HG02884 (cell line): Measurements from ENCODE around the gene FCN2.

Experiments
- ATAC-seq: cut with Tn5 transposase; IDR thresholded peaks from one replicate; pipeline ENCODE4 v1.9.1; 2021; ENCODE audit warnings: mild to moderate bottlenecking, moderate library complexity; ENCODE audit not compliant: unreplicated experiment

Gene FCN2

DNA sequence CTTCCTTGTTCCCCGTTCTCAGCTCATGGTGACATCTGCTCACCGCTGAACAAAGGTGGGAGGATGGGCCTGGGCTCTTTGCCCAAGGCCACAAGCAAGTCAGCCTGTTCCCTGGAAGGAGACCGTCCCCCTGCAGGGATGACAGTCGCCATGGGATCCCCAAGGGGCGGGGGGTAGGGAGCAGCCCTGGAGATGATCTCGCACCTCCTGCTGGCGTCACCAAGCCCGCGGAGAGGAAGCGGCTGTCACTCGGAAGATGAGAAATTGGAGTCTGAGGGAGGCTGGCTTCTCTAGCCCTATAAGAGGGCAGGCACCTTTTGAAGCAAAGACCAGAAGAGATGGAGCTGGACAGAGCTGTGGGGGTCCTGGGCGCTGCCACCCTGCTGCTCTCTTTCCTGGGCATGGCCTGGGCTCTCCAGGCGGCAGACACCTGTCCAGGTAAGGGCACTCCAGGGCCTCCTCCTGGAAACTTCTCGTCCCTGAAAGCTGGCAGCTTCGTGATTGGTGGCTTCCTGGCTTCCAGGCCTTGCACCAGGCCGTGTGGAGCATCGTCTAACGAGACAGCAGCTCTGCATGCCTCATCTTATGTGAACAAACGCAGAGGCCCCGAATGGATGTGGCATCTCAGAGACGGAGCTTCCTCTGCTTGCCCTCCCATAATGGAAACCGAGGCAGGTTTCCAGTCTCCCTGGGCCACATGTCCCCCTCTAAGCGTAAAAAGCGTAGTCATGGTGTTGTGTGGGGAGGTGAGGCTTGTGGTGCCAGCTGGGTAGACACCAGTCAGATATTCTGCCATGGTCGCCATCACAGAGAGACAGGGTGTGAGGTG, at the start of gene FCN2:
TSS of gene FCN2 (plus strand) at position 327 of the 829 bp plus-strand sequence. CDS start at position 339, 12 bp downstream.
- no peak for ATAC-seq

DNA sequence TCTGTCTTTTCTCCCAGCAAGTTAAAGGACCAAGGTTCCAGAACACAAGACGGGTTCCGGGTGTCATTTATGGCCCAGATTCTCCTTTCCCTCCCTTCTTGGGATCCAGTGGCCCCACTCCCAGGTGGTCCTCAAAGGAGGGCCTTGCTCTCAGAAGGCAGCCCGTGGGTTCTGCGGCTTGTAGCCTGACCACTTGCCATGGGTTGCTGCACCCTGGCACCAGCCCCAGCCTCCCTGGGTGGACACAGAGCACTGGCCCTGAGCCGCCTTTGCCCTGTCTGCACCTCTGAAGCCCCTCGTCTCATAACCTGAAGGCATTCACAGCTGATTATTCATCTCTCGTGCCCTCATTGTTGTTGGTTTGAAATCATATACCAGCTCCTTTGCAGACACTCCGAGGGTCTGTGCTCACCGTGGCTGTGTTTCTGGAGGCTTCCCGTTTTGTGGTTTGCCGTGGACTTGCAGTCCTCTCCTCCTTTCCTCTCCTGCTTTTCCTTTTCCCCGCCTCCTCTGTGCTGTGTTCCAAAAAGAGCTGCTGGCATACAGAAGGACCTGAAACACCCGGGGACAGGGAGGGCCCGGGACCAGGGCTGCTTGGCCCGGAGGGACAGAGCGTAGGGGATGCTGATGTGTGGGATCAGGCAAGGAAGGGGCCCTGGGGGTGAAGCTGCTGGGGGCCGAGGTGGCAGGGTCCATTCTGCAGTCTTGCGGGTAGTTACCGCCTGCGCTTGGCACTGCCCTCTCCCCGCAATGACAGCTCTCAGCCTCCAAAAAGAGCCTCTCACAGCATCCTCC, 49.5 kb upstream of the FCN2 start:
- ATAC-seq, result no peak

DNA sequence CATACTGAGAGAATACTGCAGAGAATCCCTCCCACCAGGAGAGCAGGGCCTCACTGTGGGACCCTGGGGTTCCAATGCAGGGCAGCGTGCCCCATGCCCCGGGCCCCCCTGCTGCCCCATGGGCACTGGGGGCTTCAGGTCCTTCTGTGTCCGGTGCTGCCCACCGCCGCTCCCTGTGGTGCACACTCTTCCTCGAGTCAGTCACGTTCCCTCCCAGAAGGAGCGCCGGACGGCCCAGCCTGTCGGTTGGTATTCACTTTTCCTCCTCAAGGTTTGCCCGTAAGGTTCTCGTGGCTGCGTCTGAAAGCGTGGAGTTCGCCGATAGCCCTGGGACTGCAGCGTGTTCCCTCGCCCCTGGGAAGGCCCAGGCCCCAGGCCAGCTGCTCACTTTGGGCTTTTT, 48.1 kb upstream of the FCN2 start:
- ATAC-seq, result no peak

DNA sequence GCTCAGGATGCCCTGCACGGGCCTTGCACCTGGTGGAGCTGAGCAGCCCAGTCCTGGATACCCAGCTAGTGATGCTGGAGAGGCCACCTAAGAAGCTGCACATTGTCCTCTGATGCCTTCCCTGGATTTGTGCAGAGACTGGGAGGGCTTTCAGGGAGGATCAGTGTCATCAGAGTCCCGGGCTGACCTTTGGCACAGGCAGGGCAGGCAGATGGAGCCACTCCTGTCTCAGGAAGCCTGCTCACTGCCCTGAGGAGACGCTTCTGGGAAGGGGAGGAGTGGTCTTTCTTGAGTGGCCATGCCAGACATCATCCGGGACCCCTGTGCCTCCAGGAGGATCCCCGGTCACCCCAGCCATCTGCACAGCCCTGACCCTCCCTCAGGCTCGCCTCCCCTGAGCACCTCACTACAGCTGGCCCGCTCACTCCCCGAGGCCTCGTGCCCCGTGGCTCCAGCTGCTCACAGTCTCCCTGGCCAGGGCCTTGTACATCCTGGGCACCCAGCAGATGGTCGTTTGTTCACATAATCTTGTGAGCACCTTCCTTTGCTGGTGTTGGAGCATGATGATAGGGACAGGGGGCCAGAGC, 47.2 kb upstream of the FCN2 start:
- ATAC-seq, result no peak

DNA sequence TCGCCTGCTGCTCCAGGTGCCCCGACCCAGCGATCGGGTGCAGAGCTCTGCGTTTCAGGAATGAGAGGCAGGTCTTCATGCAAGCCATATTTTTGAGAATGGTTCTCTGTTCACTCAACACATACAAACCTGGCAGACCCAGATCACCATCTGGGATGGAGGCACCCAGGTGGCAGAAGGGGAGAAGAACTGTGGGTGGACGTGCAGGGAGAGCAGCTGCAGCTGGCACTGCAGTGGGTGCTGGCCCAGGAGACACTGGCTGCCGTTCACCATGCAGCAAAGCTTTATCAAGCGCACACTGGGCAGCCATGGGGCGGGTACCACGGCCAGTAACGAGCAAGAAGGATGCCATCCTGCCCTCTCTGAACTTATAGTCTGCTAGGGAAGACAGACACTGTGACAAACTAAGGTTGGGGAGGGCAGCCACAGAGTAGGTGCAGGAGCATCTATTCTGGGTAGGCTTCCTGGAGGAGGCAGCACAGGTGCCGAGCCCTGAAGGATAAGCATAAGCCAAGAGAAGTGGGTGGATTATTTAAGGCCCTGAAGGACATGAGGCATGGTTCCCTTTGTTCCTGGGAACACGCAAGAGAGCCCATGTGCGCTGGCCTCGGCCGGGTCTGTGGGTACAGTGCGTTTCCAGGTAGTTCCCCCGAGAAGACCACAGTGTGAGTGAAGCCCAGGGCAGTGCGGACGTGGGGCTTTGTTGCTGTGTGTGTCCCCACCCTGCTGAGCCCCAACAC, 46.2 kb upstream of the FCN2 start:
- no peak for ATAC-seq

DNA sequence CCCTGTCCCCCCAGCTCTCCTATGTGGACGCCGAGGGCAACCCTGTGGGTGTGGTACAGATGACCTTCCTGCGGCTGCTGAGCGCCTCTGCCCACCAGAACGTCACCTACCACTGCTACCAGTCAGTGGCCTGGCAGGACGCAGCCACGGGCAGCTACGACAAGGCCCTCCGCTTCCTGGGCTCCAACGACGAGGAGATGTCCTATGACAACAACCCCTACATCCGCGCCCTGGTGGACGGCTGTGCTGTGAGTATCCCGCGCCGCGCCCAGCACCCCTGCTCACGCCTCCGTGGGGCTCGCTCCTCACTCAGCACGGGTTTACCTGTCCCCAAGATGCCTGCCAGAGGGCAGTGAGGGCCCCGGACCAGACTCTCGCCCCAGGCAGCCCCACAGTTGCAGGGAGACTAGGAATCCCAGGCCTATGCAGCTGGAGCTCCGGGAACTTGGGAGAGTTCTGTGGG, 45.6 kb upstream of the FCN2 start:
- ATAC-seq, result no peak

DNA sequence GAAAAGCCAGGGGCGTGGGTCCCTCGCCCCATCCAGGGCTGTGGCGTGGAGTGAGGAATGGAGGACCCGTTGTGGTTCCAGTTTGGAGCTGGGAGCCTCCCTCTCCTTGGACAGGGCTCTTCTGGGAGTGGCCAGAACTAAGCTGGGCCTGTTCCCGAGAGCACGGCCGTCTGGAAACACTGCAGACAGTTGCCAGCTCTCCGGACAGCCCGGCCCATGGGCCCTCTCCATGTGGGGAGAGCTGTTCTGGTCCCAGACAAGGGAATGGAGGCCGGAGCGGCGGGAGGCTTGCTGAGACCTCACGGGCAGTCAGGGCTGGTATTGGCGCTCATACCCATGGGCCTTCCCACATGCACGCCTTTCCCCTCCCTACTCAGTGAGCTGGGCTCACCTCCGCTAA, 45.2 kb upstream of the FCN2 start:
- no peak for ATAC-seq

DNA sequence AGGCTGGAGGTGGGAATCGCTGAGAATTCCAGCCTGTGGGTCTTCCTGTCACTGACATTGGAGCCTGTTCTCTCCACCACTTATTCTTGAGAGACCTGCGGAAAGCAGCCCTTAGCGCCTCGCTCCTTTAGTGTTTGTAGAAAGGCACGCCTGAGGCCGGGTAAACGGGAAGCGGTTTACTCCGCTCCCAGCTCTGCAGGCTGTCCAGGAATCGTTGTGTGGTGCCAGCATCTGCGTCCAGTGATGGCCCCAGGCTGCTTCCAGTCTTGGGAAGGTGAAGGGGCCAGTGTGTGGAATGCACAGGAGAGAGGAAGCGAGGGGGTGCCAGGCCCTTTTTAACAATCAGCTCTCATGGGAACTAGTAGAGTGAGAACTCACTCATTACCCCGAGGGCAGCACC, 44.6 kb upstream of the FCN2 start:
- no peak for ATAC-seq

DNA sequence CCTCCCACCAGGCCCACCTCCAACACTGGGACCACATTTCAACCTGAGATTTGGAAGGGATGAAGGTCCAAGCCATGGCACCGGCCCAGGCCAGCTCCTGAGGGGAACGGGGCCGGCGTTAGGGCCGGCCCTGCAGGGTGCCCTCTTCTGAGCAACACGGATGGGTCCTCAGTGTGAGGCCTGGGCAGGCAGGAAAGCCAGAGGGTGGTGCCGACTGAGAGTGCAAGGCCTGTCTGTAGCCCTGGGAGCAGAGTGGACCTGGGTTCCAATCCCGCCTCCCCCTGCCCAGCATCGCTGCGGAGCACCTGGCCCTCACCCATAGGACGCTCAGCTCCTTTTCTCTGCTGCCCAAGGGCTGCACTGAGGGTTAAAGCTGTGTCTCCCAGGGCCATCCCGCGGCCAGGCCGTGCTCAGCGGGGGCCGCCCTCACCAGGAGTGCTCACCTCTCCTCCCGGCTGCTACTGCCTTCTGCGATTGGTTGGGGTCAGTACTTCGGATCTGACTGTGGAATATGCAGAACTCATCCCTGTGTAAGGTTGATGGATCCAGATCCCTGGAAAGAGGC, 44.1 kb upstream of the FCN2 start:
- no peak for ATAC-seq

DNA sequence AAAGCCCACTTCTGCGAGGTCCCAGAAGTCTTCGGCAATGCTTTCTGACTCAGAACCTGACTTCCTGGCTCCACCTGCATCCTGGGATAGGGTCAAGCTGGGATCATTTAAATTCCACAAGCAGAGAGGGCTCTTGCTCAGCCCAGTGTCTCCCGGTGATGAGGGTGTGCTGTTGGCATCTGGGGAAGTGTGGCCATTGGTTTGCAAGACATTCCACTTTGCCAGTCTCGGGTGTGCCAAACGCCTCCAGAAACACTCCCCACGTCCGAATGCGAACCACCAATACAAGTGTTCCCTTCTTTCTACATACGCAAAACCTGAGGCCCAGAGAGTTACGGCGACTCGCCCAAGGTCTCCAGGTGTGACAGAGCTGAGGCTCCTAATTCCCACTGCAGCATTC, 43.1 kb upstream of the FCN2 start:
- ATAC-seq, result no peak

DNA sequence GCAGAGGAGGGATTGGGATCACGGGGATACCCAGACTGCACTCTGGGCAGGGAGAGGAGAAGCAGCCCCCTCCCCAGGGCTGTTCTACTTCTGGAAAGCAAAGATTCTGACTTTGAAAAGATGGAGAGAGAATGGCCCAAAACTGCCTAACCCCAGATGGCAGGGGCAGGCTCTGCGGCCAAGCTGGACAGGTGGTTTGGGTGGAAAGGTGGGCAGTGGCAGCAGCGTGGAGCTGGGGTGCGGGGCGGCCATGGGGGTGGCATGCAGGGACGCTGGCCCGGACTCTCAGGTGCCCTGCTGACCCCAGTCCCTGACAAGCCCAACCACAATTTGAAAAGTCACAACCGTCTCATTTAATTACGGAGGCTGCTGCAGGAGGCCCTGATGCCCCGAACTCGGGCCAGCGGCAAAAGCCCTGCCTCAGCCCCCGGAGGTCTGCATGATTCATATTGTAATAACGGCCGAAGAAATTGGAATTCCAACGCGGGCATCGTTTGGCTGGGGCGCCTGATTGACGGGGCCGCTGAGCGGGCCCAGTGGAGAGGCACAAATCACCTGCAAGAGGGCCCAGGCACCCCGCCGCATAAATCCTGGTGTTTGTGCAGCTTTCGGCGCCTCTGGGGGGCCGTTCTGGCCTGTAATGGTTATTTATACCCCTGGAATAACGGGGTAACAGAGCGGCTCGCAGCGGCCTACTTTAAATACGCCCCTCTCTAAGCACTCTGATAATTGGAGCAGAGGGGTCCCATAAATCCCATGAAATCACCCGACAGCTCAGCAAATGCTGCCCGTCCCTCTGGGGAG, 41.8 kb upstream of the FCN2 start:
- no peak for ATAC-seq

DNA sequence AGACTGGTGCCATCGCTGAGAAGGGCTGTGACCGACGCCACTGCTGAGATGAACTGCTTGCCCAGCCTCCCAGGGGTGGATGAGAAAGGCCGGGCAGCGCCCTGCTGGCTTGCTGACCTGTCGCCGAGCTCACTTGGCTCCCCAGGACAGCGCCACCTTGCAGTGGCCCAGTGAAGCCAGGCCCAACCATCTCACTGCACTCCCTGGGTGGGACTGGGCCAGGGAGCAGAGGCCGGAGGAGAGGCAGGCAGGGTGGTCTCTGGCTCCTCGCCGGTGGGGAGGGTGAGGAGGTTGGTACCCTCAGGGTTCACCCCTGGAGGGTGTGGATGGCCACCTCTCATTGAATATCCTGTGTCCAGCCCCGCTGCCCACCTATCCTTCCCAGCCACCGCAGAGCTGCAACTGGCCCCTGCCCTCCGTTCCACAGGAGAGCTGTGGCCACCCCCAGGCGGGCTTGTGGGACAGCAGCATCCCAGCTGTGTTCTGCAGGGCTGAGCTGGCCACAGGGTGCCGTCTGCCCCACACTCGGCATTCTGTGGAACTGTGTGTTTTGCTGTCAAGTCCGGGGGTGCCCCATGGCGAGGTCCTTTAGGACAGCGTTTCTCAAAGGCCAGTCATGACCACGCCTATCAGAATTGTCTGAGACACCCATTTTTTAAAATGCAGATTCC, 41.0 kb upstream of the FCN2 start:
- no peak for ATAC-seq

DNA sequence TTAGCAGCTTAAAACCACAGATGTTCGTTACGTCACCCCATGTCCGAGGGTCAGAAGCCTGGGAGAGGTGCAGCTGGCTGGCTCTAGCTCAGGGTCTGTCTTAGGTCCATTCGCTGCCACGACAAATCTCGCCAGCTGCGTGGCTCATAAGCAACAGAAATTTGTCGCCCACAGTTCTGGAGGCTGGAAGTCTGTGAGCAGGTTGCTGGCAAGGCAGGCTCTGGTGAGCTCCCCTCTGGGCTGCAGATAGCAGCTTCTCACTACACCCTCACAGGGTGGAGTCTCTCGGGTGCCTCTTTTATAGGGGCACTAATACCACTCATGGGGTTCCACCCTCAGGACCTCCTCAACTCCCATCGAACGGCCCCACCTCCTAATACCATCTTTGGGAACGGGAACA, 40.1 kb upstream of the FCN2 start:
- no peak for ATAC-seq

DNA sequence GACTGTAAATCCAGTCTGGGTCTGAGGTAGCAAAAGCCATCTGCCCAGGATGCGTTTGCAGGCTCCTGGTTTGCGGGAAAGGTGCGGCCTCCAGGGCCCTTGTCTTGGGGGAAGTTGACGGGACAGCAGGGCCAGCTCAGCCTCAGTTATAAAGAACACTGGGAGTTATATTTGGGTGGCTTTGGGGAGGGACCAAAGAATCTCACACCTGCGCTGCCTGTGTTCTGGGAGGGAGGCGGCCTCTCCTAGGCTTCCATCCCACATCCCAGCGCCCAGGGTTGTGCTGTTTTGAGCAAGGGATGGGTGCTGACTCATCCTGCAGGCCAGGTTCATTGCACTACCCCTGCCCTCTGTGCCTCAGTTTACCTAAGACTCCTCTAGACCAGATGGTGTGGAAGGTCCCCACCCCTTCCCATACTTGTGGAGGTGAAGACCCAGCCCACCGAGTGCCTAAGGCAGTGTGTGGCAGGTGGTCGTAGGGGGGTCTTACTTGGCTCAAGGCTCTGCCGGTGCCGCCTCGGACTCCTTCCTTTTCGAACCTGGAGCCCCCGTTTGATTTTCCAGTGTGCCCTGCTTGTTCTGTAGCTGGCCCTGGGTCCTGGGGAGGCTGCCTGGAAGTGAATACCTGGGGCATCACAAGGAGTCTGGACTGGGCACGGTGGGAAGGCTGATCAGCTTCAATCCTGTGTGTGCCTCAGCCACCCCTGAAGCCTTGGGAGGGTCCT, 39.3 kb upstream of the FCN2 start:
- ATAC-seq, result no peak

DNA sequence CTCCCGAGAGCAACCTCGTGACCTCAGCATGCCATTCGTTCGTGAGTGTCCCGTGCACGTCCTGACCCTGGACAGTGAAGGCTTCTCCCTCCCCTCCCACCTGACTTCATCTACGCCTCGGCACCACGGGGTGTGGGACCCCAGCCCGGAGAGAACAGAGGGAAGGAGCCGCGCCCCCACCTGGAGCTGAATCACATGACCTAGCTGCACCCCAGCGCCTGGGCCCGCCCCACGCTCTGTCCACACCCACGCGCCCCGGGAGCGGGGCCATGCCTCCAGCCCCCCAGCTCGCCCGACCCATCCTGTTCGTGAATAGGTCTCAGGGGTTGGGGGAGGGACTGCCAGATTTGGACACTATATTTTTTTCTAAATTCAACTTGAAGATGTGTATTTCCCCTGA, 38.3 kb upstream of the FCN2 start:
- ATAC-seq, result no peak

DNA sequence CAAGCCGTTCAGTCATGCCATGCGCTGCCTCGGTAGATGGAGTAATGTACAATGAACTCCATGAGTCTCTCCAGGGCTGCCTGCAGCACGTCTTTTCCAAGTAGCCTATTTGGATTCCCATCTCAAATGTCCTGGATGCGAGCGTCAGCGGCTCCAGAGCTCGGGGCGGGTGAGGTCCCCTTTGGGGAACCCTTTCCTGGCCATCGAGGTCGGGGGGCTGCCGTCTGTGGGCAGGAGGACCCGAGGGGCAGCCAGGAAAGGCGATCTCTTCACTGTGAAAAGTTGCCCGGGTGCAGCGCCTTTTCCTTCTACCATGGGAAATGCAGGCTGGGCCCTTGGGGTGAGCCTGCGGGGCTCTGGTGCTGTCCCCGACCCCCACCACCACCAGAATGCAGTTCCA, 36.9 kb upstream of the FCN2 start:
- ATAC-seq, result no peak

DNA sequence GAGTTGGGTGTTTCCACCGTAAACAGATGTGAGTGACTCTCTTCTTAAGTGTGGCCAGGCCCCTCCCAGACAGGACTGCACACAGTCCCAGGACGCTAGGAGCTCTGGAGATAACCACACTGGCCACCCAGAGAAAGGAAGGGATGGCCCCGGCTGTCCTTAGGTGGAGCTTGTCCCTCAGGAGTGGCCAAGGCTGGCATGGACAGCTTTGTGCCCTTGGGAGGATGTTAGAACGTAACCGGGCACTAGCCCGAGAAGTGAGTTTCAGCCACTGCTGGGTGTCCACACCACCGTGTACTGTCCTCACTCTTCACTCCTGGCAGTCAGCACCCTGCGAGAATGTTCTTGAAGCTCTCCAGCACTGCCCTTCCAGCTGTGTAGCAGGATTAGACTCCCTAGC, 35.8 kb upstream of the FCN2 start:
- ATAC-seq, result no peak

DNA sequence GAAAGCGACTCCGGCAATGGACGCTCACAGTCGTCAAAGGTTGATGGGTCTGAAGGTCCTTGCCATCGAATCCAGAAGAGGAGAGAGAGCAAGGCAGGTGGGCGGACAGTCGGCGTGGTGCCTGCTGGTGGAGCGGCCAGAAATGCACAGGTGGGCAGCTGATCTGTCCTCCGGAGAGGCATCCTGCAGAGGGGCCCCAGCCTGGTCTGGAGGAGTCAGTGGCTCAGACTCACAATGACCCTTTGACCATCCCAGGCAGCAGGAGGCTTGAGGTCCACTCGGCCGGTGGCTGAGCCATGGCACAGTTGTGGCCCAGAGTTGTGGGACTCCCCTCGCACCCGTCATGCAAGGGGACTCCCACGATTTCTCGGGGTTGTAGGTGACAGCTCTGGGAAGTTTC, 34.4 kb upstream of the FCN2 start:
- ATAC-seq, result no peak

DNA sequence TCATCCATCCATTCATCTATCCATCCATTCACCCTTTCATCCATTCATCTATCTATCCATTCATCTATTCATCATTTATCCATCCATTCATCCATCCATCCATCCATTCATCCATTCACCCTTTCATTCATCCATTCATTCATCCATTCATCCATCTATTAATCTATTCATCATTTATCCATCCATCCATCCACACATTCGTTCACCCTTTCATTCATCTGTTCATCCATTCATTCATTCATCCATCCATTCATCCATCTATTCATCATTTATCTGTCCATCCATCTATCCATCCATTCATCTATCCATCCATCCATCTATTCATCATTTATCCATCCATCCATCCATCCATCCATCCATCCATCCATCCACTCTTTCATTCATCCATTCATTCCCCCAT, 33.9 kb upstream of the FCN2 start:
- ATAC-seq, result no peak
